IMR-90 (cell line): ENCODE results near the gene FBXL7. TPM values are rescaled to one million over a fixed set of nuclear protein-coding genes. Genes with fewer than 3 reads are reported as not detected.

Experiments used
- ATAC-seq: fragments of 200-7000 bp; cut with Tn5 transposase; 2 replicates; pipeline ENCODE4 v1.9.1; 2020; ENCODE audit warnings: low read depth, mild to moderate bottlenecking, moderate library complexity
- BruUV-seq: library from RNA; stranded (reverse); fragments of 400-500 nt; replicated peaks from 2 replicates; lab custom pipeline; 2021; lab: Mats Ljungman, UMichigan
- CTCF ChIA-PET: fragments of 300-600 bp; formaldehyde crosslinking; extraction: SDS; loops from one replicate; lab custom pipeline; 2021; ENCODE audit warnings: antibody characterized with exemption; lab: Yijun Ruan, JAX
- POLR2A ChIA-PET: fragments of 300-600 bp; sonication (Branson Sonifier 250); formaldehyde crosslinking; loops from one replicate; lab custom pipeline; 2022; ENCODE audit warnings: antibody characterized with exemption; ENCODE audit not compliant: unreplicated experiment; lab: Charles Lee
- DNase-seq: peaks from one replicate; pipeline ENCODE4 v3.0.0; 2013
- H2AFZ ChIP-seq: replicated peaks from 2 replicates; pipeline ENCODE3; 2013; ENCODE audit warnings: low read length, mild to moderate bottlenecking; ENCODE audit not compliant: poor library complexity
- H2AK5ac ChIP-seq: 2 replicates; pipeline ENCODE4 v1.6.1; 2013; ENCODE audit warnings: low read depth, low read length, inconsistent platforms
- H2AK9ac ChIP-seq: replicated peaks from 2 replicates; pipeline ENCODE3; 2013; ENCODE audit warnings: mild to moderate bottlenecking, low read depth, low read length, moderate library complexity; ENCODE audit not compliant: poor library complexity
- H2BK120ac ChIP-seq: 2 replicates; pipeline ENCODE4 v1.6.1; 2013; ENCODE audit warnings: low read depth, low read length, inconsistent platforms
- H2BK15ac ChIP-seq: 3 replicates; pipeline ENCODE4 v1.6.1; 2013; ENCODE audit warnings: low read depth, low read length, inconsistent platforms
- H2BK20ac ChIP-seq: 2 replicates; pipeline ENCODE4 v1.6.1; 2013; ENCODE audit warnings: low read depth, mild to moderate bottlenecking, inconsistent platforms, low read length, moderate library complexity
- H2BK5ac ChIP-seq: 2 replicates; pipeline ENCODE4 v1.6.1; 2013; ENCODE audit warnings: mild to moderate bottlenecking, low read depth, low read length, inconsistent platforms; ENCODE audit not compliant: poor library complexity, severe bottlenecking
- H3K14ac ChIP-seq: replicated peaks from 2 replicates; pipeline ENCODE4 v1.6.1; 2013; ENCODE audit warnings: low read depth, low read length, inconsistent platforms
- H3K18ac ChIP-seq: 2 replicates; pipeline ENCODE4 v1.6.1; 2013; ENCODE audit warnings: low read depth, low read length, control low read depth
- H3K23ac ChIP-seq: 2 replicates; pipeline ENCODE4 v1.6.1; 2013; ENCODE audit warnings: low read depth, low read length, inconsistent platforms
- H3K27ac ChIP-seq: 2 replicates; pipeline ENCODE4 v1.5.1; 2013; ENCODE audit warnings: mild to moderate bottlenecking, control low read depth, low read length; ENCODE audit not compliant: insufficient read depth
- H3K27me3 ChIP-seq: 2 replicates; pipeline ENCODE4 v1.6.1; 2013; ENCODE audit warnings: low read length; ENCODE audit not compliant: control insufficient read depth, insufficient read depth
- H3K36me3 ChIP-seq: 2 replicates; pipeline ENCODE4 v1.6.1; 2013; ENCODE audit warnings: low read length, mixed read lengths; ENCODE audit not compliant: control insufficient read depth, insufficient read depth
- H3K4ac ChIP-seq: 2 replicates; pipeline ENCODE4 v1.6.1; 2013; ENCODE audit warnings: low read depth, low read length, inconsistent platforms
- H3K4me1 ChIP-seq: 2 replicates; pipeline ENCODE4 v1.6.1; 2013; ENCODE audit warnings: low read length, mixed read lengths; ENCODE audit not compliant: control insufficient read depth, insufficient read depth
- H3K4me2 ChIP-seq: 2 replicates; pipeline ENCODE4 v1.6.1; 2013; ENCODE audit warnings: low read depth, mild to moderate bottlenecking, control low read depth, low read length, moderate library complexity
- H3K4me3 ChIP-seq: 2 replicates; pipeline ENCODE4 v1.5.1; 2013; ENCODE audit warnings: low read depth, mild to moderate bottlenecking, control low read depth, low read length, moderate library complexity; ENCODE audit not compliant: insufficient read depth
- H3K56ac ChIP-seq: 2 replicates; pipeline ENCODE4 v1.6.1; 2013; ENCODE audit warnings: low read length, inconsistent platforms; ENCODE audit not compliant: insufficient read depth; ENCODE audit errors: extremely low read depth
- H3K79me1 ChIP-seq, 2 experiments: 2 replicates each; pipeline ENCODE4 v1.6.1; 2013; ENCODE audit warnings: low read length in 2 of 2, inconsistent platforms in 1 of 2, low read depth in 1 of 2
- H3K9ac ChIP-seq: 2 replicates; pipeline ENCODE4 v1.6.1; 2013; ENCODE audit warnings: low read depth, low read length, control low read depth
- H3K9me1 ChIP-seq: 2 replicates; pipeline ENCODE4 v1.6.1; 2013; ENCODE audit warnings: low read length, inconsistent platforms; ENCODE audit not compliant: insufficient read depth
- H3K9me3 ChIP-seq: 2 replicates; pipeline ENCODE4 v1.6.1; 2013; ENCODE audit warnings: low read length; ENCODE audit not compliant: control insufficient read depth, insufficient read depth
- H4K20me1 ChIP-seq: 2 replicates; pipeline ENCODE4 v1.6.1; 2013; ENCODE audit warnings: low read length, inconsistent platforms; ENCODE audit not compliant: insufficient read depth
- H4K5ac ChIP-seq: 2 replicates; pipeline ENCODE4 v1.6.1; 2013; ENCODE audit warnings: mild to moderate bottlenecking, low read depth, low read length, control low read depth
- H4K8ac ChIP-seq, 2 experiments: 2 replicates each; pipeline ENCODE4 v1.6.1; 2013; ENCODE audit warnings: low read depth in 2 of 2, low read length in 2 of 2, control low read depth in 1 of 2, inconsistent platforms in 1 of 2
- H4K91ac ChIP-seq: 2 replicates; pipeline ENCODE4 v1.6.1; 2013; ENCODE audit warnings: low read depth, low read length, inconsistent platforms; ENCODE audit not compliant: insufficient read depth
- BHLHE40 ChIP-seq: fragments of 150-350 bp; IDR thresholded peaks from 2 replicates; pipeline ENCODE4 v1.6.1; 2016; ENCODE audit warnings: mild to moderate bottlenecking, low read depth, low read length
- MAFK ChIP-seq: IDR thresholded peaks from 2 replicates; pipeline ENCODE4 v1.6.1; 2012; ENCODE audit warnings: low read depth, low read length, improper control_type of control experiment
- WGBS, 2 experiments: methylation state at CpG; one replicate each; pipeline versions ENCODE4 v1.1.5 to v1.1.7; 2013; ENCODE audit warnings: missing lambda C conversion rate in 2 of 2; ENCODE audit not compliant: insufficient read length in 1 of 2; ENCODE audit errors: extremely low coverage in 2 of 2; 5-methylcytosine and 5-hydroxymethylcytosine counted together
- dilution Hi-C: fragments of 300-500 bp; cut with HindIII; formaldehyde crosslinking; loops from one replicate; pipeline ENCODE4 v1.14.3; 2018; ENCODE audit warnings: low sequenced_read_pairs; ENCODE audit not compliant: unreplicated experiment
- in situ Hi-C: fragments of 300-500 bp; cut with MboI; formaldehyde crosslinking; loops from 3 replicates; pipeline ENCODE4 v1.14.3; 2019; ENCODE audit warnings: low sequenced_read_pairs, inconsistent platforms, mixed read lengths
- intact Hi-C: fragments of 100-400 bp; cut with micrococcal nuclease; formaldehyde crosslinking; loops from 2 replicates; pipeline ENCODE4 v1.10.0; 2022
- polyA plus RNA-seq, 3 experiments: library from polyadenylated mRNA; depleted of rRNA; stranded (reverse); fragments of >200 nt; gene quantifications; 2 replicates each; pipeline ENCODE4 v1.2.3, GENCODE V29; 2012; ENCODE audit warnings: low replicate concordance in 1 of 3
- total RNA-seq: library from RNA; depleted of rRNA; stranded (reverse); fragments of >200 nt; gene quantifications from 2 replicates; pipeline ENCODE4 v1.2.3, GENCODE V29; 2012

Gene FBXL7
- total and polyA plus RNA-seq, 2 of the 4 experiments (the other 2 are of a cell fraction), result 4.1 to 10.2 TPM

DNA sequence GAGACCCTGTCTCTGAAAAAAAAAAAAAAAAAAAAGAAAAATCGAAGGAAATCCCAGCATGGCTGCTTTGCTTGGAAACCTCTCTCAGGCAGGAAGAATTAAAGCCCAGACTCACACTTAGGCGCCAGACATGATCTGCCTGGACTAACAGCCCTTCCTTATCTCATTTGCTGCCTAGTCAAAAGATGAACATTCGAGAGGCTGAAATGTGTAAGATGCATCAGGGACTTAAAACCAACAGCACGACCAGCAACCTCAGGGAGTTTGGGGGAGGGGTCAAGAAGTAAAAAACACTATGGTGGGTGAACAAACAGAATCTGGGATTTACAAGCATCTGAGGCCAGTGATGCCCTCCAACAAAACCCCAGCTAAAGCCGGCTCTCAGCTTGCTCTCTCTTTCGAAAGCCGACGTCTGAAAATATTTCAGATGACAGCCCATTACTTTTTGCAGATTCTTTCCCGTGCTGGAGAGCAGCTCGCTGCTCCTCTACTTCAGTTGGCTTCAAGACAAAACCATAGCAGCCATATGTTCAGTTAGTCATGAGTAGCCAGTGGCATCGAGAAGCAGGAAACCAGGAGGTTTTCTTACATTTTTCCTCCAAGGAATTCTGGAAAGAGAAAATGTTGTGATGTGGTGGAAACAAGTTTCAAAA, 429.8 kb downstream of the FBXL7 start:
- H3K4me3 ChIP-seq, result peak overlapping the region; percentile 13
- no peaks in the 10 kb centered on the region for H3K27me3 ChIP-seq

More for the DNA sequence above, 429.8 kb downstream of the FBXL7 start:
- 0 out of 2 replicates have a peak overlapping the region, but pooled peaks have one; percentile 8 for H3K4ac ChIP-seq
- H3K9me1 ChIP-seq, result peaks cover 4% of the 10 kb centered on the region; the same call in 1 of the 2 replicates
- peaks cover 0 to 17% of the 10 kb centered on the region in 2 experiments; a peak in 1 of 4 replicates for H3K79me1 ChIP-seq
- H2AK5ac ChIP-seq, result no peak overlapping the region
- no peak overlapping the region for H4K5ac ChIP-seq
- H2BK20ac ChIP-seq, result peak overlapping the region; percentile 9; the same call in 1 of the 2 replicates
- H3K14ac ChIP-seq, result peak overlapping the region; percentile 6; the same call in 1 of the 2 replicates
- peak; percentile 87 for ATAC-seq
- H4K91ac ChIP-seq, result no peak overlapping the region
- no peaks in the 10 kb centered on the region for H4K20me1 ChIP-seq
- H2BK5ac ChIP-seq, result peak overlapping the region; percentile 10
- ChIA-PET POLR2A (no interaction called here), CTCF (interaction anchor here (0.5 kb wide), 1 partner anchor 508 kb away, joined by 4 read pairs; no protein-coding TSS in a partner anchor)
- WGBS, 2 experiments, result 0% methylated on average over 1 of the region's 11 CpGs; no CpG with 5 or more reads in 1 of the 2 experiments
- intact Hi-C loops, result loop anchor here (2.0 to 5.0 kb wide), 2 partner anchors 95 to 427 kb away; partner anchors contain the start of gene FBXL7
- peak overlapping the region; percentile 33; the same call in 1 of the 2 replicates for H3K27ac ChIP-seq
- no peak overlapping the region for H3K56ac ChIP-seq
- H2BK15ac ChIP-seq, result no peak overlapping the region
- peak overlapping the region; percentile 4; the same call in 1 of the 2 replicates for H3K18ac ChIP-seq
- no peak overlapping the region for H2AK9ac ChIP-seq
- peaks cover 15% of the 10 kb centered on the region for H3K4me1 ChIP-seq
- H2AFZ ChIP-seq, result peak overlapping the region; percentile 3
- H3K4me2 ChIP-seq, result peak overlapping the region; percentile 85
- DNase-seq, result peak; percentile 90
- dilution Hi-C loops, result no loop called here
- in situ Hi-C loops, result no loop called here
- H2BK120ac ChIP-seq, result no peak overlapping the region
- H3K9me3 ChIP-seq, result no peaks in the 10 kb centered on the region
- peaks cover 5% of the 10 kb centered on the region; the same call in 1 of the 2 replicates for H3K36me3 ChIP-seq
- no TSS peak for BruUV-seq
- peak overlapping the region; percentile 36; the same call in 1 of the 2 replicates for H3K9ac ChIP-seq
- TF ChIP-seq BHLHE40, result peak; percentile 75
- no peak for TF ChIP-seq MAFK
- 0 out of 4 replicates have a peak overlapping the region, but pooled peaks of 1 of the 2 experiments have one; percentile 20 for H4K8ac ChIP-seq
- H3K23ac ChIP-seq, result peak overlapping the region; percentile 21; the same call in 1 of the 2 replicates
